Activated T-helper 1 cell treated with anti-CD3 and anti-CD28 coated beads, Interleukin-12 subunit alpha, Interleukin-12 subunit beta, Interleukin-2, Interleukin-4 antibody, amounts not matched to agents 30 ng/mL and 10 ng/mL and 1 ng/mL, durations not matched to agents 14 hours and 24 hours and 36 hours (primary cell): Measurements from ENCODE around the gene SEPTIN3. TPM values are rescaled to one million over a fixed set of nuclear protein-coding genes. Genes with fewer than 3 reads are reported as not detected.

ENCODE experiments used
- DNase-seq: peaks from one replicate; pipeline ENCODE4 v3.0.0; 2021; ENCODE audit warnings: low spot score
- H3K27ac Mint-ChIP-seq: one replicate; pipeline ENCODE4 v1.8.0; 2021; ENCODE audit warnings: mild to moderate bottlenecking, mixed read lengths
- H3K27me3 Mint-ChIP-seq: one replicate; pipeline ENCODE4 v1.8.0; 2022; ENCODE audit warnings: mild to moderate bottlenecking, moderate library complexity, mixed read lengths; ENCODE audit not compliant: insufficient read depth
- H3K36me3 Mint-ChIP-seq: one replicate; pipeline ENCODE4 v1.8.0; 2021; ENCODE audit warnings: low read depth, mixed read lengths
- H3K4me1 Mint-ChIP-seq: one replicate; pipeline ENCODE4 v1.8.0; 2021; ENCODE audit warnings: low read depth, mixed read lengths
- H3K4me3 Mint-ChIP-seq: one replicate; pipeline ENCODE4 v1.8.0; 2021; ENCODE audit warnings: mild to moderate bottlenecking, moderate library complexity, mixed read lengths
- H3K9me3 Mint-ChIP-seq: one replicate; pipeline ENCODE4 v1.8.0; 2021; ENCODE audit warnings: mixed read lengths
- intact Hi-C: fragments of 100-400 bp; cut with micrococcal nuclease; formaldehyde crosslinking; loops from one replicate; pipeline ENCODE4 v1.15.1; 2024
- total RNA-seq: library from RNA; stranded (reverse); gene quantifications from 2 replicates; pipeline ENCODE4 v1.2.3, GENCODE V29; 2022

Gene SEPTIN3, protein sequence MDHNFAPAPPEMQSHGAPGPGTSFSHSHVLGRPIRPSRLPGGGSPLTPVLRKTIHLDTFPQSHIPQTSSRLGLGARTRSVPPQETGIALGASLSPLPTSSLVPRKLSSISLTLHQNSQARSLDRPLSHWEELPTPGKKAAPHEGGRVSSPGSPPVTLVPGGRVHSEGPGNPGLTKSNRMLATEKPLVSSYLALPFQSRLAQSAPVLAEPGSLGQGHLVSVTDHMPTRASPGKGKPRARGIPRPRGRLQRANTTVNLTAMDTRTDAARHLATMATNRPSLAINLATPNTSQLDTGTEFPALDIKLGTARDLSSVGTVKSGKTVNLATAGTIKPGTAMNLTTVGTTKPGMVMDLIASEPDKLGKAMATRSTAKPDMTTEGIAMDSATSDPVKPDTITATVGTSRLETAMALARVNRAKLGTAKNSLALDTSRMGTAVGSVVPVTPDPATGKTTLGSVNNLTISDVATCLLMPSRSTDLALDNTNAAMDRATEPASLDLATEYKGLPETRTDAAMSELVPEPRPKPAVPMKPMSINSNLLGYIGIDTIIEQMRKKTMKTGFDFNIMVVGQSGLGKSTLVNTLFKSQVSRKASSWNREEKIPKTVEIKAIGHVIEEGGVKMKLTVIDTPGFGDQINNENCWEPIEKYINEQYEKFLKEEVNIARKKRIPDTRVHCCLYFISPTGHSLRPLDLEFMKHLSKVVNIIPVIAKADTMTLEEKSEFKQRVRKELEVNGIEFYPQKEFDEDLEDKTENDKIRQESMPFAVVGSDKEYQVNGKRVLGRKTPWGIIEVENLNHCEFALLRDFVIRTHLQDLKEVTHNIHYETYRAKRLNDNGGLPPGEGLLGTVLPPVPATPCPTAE
- total RNA-seq, result 7.0 and 7.9 TPM in 2 replicates

DNA sequence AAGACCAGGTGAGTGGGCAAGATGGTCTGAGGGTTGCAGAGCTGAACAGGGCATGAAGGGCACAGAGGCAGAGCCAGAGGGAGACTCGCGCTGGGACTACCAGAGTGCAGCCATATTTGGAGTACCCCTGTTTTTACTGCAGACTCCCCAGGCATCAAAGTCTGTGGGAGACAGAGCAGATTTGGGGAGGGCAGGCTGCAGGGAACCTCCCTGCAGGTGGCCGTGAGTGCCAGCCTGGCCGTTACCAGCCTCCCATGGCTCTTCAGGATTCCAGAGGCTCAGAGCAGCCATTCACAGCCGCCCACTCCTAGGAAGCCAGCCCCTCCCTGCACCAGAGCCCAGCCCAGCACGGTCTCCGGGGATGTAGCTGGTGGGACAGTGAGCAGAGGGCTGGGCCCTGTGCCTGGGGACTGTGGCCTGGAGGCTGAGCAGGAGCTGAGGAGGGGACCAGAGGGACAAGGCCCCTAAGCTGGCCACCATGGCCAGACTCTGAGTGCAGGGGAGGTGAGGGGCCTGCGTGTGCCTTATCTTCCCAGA, at the start of gene SEPTIN3:
SEPTIN3 (plus strand) TSS at position 334 of the 537 bp plus-strand sequence. CDS start 2,050 bp downstream, outside the sequence.
- H3K4me3 Mint-ChIP-seq, result no peak within 1 kb of the TSS
- H3K9me3 Mint-ChIP-seq, result no peaks in the 10 kb centered on the region
- H3K4me1 Mint-ChIP-seq, result peaks cover 8% of the 10 kb centered on the region
- intact Hi-C loops, result no loop called here
- H3K27me3 Mint-ChIP-seq, result peaks cover 5% of the 10 kb centered on the region
- no peaks in the 10 kb centered on the region for H3K36me3 Mint-ChIP-seq
- DNase-seq, result no peak
- H3K27ac Mint-ChIP-seq, result no peak within 1 kb of the TSS

DNA sequence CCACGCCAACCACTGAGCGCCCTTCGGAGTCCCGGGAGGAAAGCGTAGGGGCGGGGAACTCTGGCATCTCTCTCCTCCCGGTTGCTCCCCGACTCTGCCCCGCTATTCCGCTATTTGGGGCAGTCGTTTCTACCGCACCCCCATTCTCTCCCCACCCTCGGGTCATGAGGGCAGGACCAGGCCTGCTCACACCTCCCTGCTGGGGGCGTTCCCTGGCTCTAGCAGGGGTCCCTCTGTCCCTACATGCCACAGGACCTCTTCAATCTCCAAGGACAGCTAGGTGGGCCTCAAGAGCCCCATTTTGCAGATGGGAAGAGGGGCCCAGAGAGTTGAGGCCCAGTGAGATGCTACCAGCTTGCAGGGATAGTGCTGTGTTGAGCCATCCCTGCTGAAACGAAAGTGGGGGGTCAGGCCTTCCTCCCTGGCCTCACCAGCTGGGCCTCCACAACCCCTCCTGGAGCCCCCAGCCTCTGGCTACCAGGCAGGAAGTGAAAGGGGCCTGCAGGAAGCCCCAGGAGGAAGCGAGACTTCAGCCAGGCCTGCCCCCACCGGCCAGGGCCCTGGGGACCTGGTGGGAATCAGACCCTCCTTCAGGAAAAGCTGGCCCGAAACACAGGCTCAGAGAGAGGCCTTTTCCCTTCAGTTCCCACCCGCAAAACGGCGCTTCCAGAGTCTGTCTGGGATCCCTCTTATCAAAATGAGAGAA, 48.8 kb upstream of the SEPTIN3 start:
- DNase-seq, result no peak
- no peaks in the 10 kb centered on the region for H3K9me3 Mint-ChIP-seq
- H3K27me3 Mint-ChIP-seq, result peaks cover 35% of the 10 kb centered on the region
- H3K4me3 Mint-ChIP-seq, result peak overlapping the region; percentile 61
- peaks cover 6% of the 10 kb centered on the region for H3K4me1 Mint-ChIP-seq
- intact Hi-C loops, result no loop called here
- H3K36me3 Mint-ChIP-seq, result no peaks in the 10 kb centered on the region
- no peak overlapping the region for H3K27ac Mint-ChIP-seq

DNA sequence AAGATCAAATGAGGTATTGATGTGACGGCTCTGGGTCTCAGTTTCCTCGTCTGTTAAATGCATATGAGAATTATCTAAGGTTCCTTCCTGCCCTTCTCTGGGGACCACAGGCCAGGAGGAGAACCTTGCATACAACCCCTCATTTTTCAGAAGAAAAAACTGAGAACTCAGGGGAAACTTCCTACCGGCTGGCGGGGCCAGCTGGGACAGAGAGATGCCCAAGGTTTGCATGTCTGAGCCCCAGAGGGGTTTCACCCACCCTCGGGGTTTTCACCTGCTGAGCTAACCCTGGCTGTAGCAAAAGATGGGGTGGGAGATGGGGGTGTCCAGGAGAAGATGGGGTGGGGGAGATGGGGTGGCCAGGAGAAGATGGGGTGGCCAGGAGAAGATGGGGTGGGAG, 46.9 kb upstream of the SEPTIN3 start:
- H3K27me3 Mint-ChIP-seq, result peaks cover 24% of the 10 kb centered on the region
- DNase-seq, result no peak
- peaks cover 6% of the 10 kb centered on the region for H3K4me1 Mint-ChIP-seq
- no peak overlapping the region for H3K27ac Mint-ChIP-seq
- H3K4me3 Mint-ChIP-seq, result no peak overlapping the region
- intact Hi-C loops, result no loop called here
- H3K9me3 Mint-ChIP-seq, result no peaks in the 10 kb centered on the region
- H3K36me3 Mint-ChIP-seq, result no peaks in the 10 kb centered on the region

DNA sequence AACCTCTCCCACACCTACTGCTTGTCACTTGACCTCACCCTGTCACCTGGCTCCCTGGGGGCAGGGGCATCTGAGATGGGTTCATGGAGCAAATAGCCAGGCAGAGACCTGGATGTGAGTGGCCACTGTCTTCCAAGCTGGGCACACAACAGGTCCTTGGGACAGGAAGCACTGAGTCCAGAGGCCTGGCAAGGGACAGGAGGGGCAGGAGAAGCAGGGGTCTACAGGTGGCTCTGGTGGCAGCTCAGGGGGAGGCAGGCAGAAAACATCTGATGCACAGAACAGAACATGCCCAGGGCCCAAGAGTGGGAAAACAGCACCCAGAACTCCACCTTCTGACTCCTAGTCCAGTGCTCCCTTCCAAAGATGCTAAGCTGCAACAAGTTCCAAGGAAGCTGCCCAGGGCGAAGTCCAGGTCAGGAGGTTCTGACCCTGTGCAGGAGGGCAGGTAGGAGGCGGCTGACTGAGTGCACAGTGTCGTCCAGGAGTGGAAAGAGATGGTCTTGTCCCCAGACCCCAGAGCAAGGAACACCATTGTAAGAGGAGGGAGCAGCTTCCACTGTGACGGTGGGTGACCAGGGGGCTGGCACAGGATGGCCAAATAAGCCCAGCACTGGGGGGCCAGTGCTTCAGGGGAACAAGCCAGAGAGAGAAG, 46.2 kb upstream of the SEPTIN3 start:
- DNase-seq, result no peak
- Mint-ChIP-seq H3K9me3 (no peaks in the 10 kb centered on the region), H3K4me3 (no peak overlapping the region), H3K27ac (no peak overlapping the region), H3K27me3 (peaks cover 26% of the 10 kb centered on the region), H3K4me1 (peaks cover 9% of the 10 kb centered on the region), H3K36me3 (no peaks in the 10 kb centered on the region)
- intact Hi-C loops, result no loop called here

DNA sequence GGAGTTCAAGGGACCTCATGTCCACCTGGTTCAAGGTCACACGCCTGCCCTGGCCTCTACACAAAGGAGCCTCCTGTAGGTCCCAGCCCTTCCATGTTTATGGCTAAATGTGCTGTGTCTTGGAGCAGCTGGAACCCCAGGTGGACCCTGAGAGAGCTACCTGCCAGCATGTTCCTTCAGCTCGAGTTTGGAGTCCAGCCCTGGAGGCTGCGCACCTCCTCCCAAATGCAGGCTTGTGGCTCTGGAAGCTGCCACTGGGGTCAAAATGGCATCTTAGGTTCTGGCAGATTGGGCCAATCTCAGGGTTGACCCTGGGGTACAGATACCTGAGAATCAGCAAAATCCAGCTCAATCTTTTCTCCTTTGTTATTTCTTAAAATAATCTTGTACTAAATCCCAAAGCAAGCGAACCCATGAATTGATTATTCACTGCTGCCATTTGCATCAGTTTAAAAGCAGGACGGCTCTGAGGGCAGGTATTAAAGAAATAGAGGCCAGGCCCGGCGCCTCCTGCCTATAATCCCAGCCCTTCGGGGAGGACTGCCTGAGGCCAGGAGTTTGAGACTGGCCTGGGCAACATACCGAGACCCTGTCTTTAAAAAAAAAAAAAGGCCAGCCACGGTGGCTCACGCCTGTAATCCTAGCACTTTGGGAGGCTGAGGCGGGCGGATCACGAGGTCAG, 45.5 kb upstream of the SEPTIN3 start:
- peaks cover 23% of the 10 kb centered on the region for H3K27me3 Mint-ChIP-seq
- intact Hi-C loops, result no loop called here

DNA sequence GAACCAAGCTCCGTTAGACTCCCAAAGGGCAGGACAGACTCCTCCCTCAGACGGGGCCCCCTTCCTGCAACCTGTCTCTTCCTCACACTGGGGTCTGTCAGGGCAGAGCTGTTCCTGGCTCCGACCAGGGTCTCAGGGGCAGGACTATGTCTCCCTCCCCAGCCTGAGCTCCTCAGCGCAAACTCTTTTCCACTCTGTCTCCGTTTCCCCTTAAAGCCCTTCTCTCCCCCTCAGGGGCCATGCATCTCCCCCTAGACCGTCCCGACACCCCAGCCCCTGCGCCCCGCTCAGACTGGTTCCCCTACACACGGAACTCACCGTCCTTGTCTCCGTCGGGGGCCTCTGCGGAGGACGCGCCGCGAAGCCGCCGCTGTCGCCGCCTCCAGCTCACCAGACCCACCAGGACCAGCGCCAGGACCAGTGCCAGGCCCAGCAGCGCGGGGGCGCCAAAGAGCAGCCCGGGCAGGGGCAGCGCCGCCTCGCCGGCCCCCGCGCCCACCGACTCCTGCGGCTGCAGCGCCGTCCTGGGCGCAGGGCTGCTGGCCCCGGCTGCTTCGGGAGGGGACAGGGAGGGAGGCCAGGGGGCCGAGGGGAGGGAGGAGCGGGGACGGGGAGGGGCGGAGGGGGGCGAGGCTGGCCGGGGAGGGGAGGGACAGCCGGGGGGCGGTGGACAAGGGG, 43.3 kb upstream of the SEPTIN3 start:
- intact Hi-C loops, result no loop called here
- Mint-ChIP-seq H3K36me3 (no peaks in the 10 kb centered on the region), H3K27me3 (peaks cover 23% of the 10 kb centered on the region), H3K4me1 (peaks cover 14% of the 10 kb centered on the region), H3K27ac (no peak overlapping the region), H3K4me3 (peak overlapping the region; percentile 76), H3K9me3 (no peaks in the 10 kb centered on the region)
- DNase-seq, result peak; percentile 75

More for the DNA sequence above, 45.5 kb upstream of the SEPTIN3 start:
- H3K4me1 Mint-ChIP-seq, result peaks cover 9% of the 10 kb centered on the region
- no peaks in the 10 kb centered on the region for H3K9me3 Mint-ChIP-seq
- H3K4me3 Mint-ChIP-seq, result no peak overlapping the region
- no peak for DNase-seq
- H3K27ac Mint-ChIP-seq, result no peak overlapping the region
- H3K36me3 Mint-ChIP-seq, result no peaks in the 10 kb centered on the region

DNA sequence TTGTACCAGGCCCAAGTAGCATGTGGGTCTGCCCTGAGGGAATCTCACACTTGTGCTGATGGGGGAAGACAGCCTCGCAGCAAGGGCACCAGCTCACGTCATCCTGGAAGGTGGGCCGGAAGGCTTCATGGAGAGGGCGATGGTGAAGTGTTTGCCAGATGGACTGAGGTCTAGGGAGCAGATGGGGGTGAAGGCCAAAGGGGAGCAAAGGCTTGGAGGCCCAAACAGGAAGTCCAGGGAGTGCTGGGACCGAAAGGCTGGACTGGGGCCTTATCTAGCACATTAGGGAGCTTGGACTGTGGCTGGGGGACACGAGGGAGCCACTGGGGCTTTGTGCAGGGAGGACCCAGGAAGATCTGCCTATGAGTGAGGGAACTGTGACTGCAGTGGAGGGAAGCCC, 41.4 kb upstream of the SEPTIN3 start:
- Mint-ChIP-seq H3K9me3 (no peaks in the 10 kb centered on the region), H3K4me3 (peak overlapping the region; percentile 59), H3K4me1 (peaks cover 14% of the 10 kb centered on the region), H3K27me3 (peaks cover 23% of the 10 kb centered on the region), H3K27ac (peak overlapping the region; percentile 59), H3K36me3 (no peaks in the 10 kb centered on the region)
- no peak for DNase-seq
- intact Hi-C loops, result no loop called here

DNA sequence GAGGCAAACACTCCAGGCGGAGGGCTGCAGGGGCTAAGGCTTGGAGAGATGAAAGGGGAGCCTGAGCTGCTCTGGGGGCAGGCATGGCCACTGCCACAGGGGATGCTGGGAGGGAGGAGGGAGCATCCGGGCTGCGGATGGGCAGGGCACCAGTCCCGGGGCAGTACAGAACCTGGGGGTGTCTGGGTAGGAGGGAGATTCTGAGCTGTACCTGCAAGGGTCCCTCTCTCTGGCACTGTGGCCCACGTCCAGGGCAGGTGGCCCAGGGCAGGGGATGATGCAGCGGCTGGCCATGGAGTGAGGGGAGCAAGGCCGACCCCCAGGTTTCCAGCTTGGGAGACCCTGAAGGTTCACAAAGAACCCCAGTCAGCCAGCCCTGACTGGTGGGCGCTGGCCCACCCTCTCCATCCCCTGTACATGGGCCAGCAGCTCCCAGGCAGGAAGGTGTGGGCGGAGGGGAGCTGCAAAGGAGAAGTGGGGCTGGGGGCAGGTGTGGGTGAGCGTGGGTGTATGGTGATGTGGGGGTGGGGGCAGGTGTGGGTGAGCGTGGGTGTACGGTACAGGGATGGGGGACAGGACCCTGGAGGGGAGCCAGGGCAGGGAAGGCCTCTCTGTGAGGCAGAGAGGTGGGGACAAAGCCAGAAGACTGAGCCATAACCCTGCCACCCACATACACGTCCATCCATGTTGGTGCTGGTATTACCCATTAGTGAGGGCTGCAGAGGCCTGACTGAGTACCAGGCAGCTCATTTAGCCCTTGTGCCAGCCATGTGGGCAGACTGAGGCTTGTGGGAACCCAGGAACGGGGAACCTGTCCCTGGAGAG, 40.4 kb upstream of the SEPTIN3 start:
- intact Hi-C loops, result no loop called here
- H3K36me3 Mint-ChIP-seq, result no peaks in the 10 kb centered on the region
- no peak for DNase-seq
- peaks cover 18% of the 10 kb centered on the region for H3K27me3 Mint-ChIP-seq
- no peaks in the 10 kb centered on the region for H3K9me3 Mint-ChIP-seq
- H3K27ac Mint-ChIP-seq, result no peak overlapping the region
- no peak overlapping the region for H3K4me3 Mint-ChIP-seq
- peaks cover 14% of the 10 kb centered on the region for H3K4me1 Mint-ChIP-seq

DNA sequence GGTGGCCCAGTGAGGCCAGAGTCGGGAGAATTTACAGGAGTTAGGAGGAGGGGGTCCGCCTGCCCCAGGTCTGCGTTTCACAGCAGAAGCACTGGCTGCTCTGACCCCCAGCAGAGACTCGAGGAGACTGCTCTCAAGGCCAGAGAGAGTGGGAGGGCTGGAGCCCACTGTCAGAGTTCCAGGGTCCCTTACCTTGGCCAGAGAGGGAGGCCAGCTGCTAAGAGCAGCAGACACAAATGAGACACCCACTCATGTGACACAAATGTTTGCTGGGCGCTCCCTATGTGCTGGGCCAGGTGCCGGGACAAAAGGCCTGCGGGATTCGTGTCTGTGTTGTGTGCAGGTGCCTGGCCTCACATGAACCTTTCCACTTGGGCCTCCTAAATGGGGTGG, 39.8 kb upstream of the SEPTIN3 start:
- no peak overlapping the region for H3K4me3 Mint-ChIP-seq
- peaks cover 18% of the 10 kb centered on the region for H3K27me3 Mint-ChIP-seq
- intact Hi-C loops, result no loop called here
- no peaks in the 10 kb centered on the region for H3K36me3 Mint-ChIP-seq
- DNase-seq, result no peak
- H3K4me1 Mint-ChIP-seq, result peaks cover 14% of the 10 kb centered on the region
- H3K9me3 Mint-ChIP-seq, result no peaks in the 10 kb centered on the region
- peak overlapping the region; percentile 18 for H3K27ac Mint-ChIP-seq

DNA sequence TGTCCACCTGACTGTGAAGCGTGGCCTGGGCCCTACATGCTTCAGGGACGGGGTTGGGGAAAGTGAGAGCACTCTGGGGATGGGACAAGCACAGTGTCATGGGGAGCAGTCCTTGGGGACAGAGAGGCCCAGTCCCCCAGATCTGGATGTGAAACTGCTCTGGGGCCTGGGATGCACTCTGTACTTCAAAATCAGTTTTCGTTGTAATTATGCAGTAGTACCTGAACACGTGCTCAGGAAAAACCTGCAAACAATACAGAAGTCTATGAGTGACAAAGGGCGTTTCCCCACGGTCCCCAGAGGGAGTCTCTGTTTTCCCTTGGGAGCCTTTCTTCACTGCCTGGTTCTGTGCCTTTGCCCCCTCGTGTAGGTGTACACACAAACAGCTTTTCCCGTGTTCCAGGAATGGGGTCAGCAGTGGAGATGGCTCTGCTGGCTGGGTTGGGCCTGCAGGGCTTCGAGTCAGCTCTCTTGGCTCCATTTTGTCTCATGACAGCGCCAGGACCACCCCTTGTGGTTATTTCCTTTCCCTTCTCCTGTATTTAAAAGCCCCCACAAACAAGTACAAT, 37.5 kb upstream of the SEPTIN3 start:
- Mint-ChIP-seq H3K27me3 (peaks cover 6% of the 10 kb centered on the region), H3K4me3 (no peak overlapping the region), H3K9me3 (no peaks in the 10 kb centered on the region), H3K4me1 (peaks cover 14% of the 10 kb centered on the region), H3K36me3 (no peaks in the 10 kb centered on the region), H3K27ac (no peak overlapping the region)
- no peak for DNase-seq
- intact Hi-C loops, result no loop called here

DNA sequence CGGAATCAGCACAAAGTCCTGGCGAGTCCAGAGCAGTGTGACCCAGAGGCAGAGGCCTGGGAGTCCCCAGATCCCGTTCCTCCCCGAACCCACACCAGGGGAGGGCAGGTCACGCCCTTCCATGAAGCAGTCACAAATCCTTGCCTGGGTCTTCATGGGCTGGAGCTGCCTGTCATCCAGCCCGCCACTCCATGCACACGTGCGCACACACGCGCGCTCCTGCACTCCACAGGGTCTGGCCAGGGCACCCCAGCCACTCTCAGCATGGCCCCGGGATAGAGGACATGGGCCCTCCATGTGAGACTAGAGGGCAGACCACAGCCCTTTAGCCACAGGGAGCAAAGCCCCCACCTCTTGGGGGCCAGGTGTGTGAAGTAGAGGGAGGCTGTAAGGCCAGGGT, 36.9 kb upstream of the SEPTIN3 start:
- no peak for DNase-seq
- peaks cover 3% of the 10 kb centered on the region for H3K27me3 Mint-ChIP-seq
- intact Hi-C loops, result no loop called here
- H3K36me3 Mint-ChIP-seq, result peaks cover 4% of the 10 kb centered on the region
- no peak overlapping the region for H3K4me3 Mint-ChIP-seq
- H3K4me1 Mint-ChIP-seq, result peaks cover 14% of the 10 kb centered on the region
- no peaks in the 10 kb centered on the region for H3K9me3 Mint-ChIP-seq
- H3K27ac Mint-ChIP-seq, result no peak overlapping the region
